HG02610 (cell line): ENCODE results near the gene COPG1.

Experiments used
- ATAC-seq: cut with Tn5 transposase; IDR thresholded peaks from one replicate; pipeline ENCODE4 v1.9.1; 2021; ENCODE audit warnings: mild to moderate bottlenecking, moderate library complexity; ENCODE audit not compliant: unreplicated experiment

The COPG1 gene

GRCh38 chr3:129277829-129278271, 28.4 kb downstream of the COPG1 start:
- no peak for ATAC-seq

- ATAC-seq, result peak; percentile 50
These were observed 29.1 kb downstream of the COPG1 start, which contains the start of gene HMCES for GRCh38 chr3:129278439-129278965. Gene HMCES, plus strand, starts transcription at chr3:129278870. Its CDS starts 863 bp downstream, at chr3:129279733.

GRCh38 chr3:129278966-129279906, 29.8 kb downstream of the COPG1 start:
- no peak for ATAC-seq

- no peak for ATAC-seq
These were observed 30.8 kb downstream of the COPG1 start for GRCh38 chr3:129280183-129280582.

GRCh38 chr3:129281726-129282125, 32.3 kb downstream of the COPG1 start:
- no peak for ATAC-seq

- ATAC-seq, result peak; percentile 71
These were observed 33.4 kb downstream of the COPG1 start for GRCh38 chr3:129282727-129283327.

GRCh38 chr3:129286081-129286480, 36.7 kb downstream of the COPG1 start:
- ATAC-seq, result no peak

GRCh38 chr3:129288446-129288845, 39.0 kb downstream of the COPG1 start:
- ATAC-seq, result no peak

GRCh38 chr3:129289201-129289921, 40.0 kb downstream of the COPG1 start:
- ATAC-seq, result no peak

GRCh38 chr3:129291236-129291886, 42.0 kb downstream of the COPG1 start:
- ATAC-seq, result no peak

- ATAC-seq, result no peak
These were observed 45.9 kb downstream of the COPG1 start for GRCh38 chr3:129295286-129295685.

- no peak for ATAC-seq
These were observed 54.9 kb downstream of the COPG1 start for GRCh38 chr3:129304146-129304961.

GRCh38 chr3:129304962-129305222, 55.5 kb downstream of the COPG1 start:
- no peak for ATAC-seq

GRCh38 chr3:129305592-129306091, 56.2 kb downstream of the COPG1 start:
- no peak for ATAC-seq

GRCh38 chr3:129308636-129309035, 59.2 kb downstream of the COPG1 start:
- ATAC-seq, result no peak

GRCh38 chr3:129310111-129311011, 61.0 kb downstream of the COPG1 start:
- ATAC-seq, result peak; percentile 53

GRCh38 chr3:129311054-129311902, 61.9 kb downstream of the COPG1 start:
- ATAC-seq, result no peak
